ENCODE data around the gene NIPAL1.

NIPAL1 gene

GRCh38 chr4:48068182-48068581 lies 51.6 kb downstream of the NIPAL1 start:
- DNase-seq = no peak

- DNase-seq = no peak
Measured at GRCh38 chr4:48069026-48069425, 52.5 kb downstream of the NIPAL1 start.

GRCh38 chr4:48071191-48071590 lies 54.6 kb downstream of the NIPAL1 start:
- DNase-seq = no peak

DNA sequence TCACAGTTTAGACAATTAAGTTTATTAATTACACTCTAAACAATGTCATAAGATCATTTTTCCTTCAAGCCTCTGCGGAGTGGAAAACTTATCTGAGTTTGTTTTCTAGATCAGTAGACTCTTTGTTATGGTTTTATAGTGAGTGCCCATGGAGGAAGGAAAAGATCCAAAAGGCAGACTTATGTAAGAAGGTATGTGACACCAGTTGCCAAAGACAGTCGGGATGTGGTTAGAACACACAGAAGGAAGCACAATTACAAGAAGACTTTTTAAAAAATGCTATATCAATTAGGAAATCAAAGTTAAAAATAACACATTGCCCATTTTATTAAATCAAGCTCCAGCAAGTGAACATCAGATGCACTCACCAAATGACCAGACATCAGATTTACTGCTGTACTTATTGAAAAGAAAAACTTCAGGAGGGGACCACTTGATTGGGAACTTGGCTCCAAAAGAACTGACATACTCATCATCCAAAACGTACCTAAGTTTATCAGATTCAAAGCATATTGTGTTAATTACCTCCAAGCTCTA lies 57.1 kb downstream of the NIPAL1 start:
- no peak for DNase-seq

DNA sequence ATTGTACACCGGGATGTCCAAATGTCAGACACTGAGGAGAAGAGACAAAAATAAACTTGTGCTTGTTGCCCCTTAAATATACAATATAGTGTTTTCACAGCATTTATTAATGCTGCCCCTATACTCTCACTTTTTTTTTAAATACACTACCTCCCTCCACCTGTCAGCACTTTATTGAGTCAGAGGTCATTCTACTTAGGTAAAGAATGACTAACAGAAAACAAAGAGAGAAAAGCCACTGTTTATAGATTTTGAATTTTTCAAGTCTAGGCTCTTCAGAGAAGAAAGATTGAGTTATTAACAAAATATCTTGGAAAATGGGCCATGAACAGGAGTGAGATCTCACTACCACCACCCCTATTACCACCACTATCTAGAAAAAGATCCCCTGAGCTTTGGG lies 58.1 kb downstream of the NIPAL1 start:
- DNase-seq = no peak

DNA sequence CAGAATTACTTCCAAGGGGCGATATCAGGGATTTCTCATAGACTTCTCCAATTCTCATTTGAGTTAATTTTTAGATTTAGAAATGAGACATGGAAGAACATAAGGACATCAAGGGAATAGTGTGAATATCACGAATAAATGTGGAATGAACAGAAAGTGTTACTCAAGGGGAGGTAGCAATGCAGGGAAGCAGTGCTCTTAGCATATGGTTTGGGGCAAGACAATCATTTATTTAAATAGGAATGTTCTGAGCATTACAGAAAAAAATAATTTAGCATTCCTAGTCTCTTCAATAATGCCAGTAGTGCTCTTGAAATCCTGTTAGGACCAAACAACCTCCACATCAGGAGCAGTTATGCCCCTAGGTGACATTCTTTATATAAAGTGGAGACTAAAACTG lies 61.9 kb downstream of the NIPAL1 start:
- DNase-seq = no peak

GRCh38 chr4:48078862-48079655 lies 62.5 kb downstream of the NIPAL1 start:
- DNase-seq = no peak

DNA sequence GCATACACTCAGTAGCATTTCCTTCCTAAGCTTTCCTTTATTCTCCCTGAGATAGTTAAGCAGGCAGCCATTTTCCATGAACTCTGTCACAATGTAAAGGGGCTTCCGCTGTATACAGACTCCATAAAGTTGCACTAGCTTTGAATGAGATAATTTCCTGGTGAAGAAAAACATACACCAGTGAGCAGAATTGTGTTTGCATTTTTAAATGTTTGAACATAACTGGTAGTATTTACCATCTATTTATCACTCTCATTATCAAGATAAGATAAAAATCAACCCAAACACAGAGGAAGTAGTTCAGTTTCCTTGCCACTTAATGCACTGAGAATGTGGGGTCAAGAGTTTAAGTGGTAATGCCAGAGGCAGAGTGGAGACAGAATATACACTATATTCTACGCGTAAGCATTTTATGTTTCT lies 63.4 kb downstream of the NIPAL1 start:
- DNase-seq = no peak

DNA sequence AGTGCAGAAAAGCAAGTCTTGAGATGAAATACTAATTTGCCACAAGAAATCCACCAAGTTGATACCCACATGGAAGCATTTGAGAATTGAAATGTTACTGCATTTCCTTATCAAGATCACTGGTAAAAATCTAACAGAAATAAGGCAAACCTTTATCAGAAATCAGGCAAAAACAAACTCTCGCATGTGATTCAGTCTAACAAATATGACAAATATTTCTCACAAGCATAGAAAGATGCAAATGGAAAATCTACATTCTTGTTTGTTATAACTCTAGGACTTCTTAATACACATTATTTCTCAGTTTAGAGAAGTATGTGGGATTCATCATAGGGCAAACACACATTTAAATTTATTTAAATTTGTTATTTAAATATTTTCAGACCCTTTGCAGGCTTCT lies 64.6 kb downstream of the NIPAL1 start:
- DNase-seq = no peak

DNA sequence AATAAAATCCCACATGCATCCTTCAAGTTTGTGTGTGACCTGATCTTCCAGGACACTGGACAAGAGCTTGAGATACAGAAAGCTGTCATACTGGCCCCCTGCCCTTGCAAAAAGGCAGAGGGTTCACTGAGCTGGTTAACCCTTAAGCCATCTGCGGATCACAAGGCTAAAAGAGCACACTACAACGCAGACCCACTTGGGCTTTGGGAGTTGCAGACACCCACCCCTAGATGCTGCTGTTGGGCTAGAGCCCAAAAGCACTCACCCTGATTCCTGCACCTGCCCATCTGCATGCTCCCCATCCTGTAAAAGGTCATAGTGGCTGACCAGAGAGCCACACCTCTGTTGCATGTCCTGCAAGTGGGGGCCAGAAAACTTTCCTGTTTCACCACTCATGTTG lies 66.4 kb downstream of the NIPAL1 start:
- no peak for DNase-seq

DNA sequence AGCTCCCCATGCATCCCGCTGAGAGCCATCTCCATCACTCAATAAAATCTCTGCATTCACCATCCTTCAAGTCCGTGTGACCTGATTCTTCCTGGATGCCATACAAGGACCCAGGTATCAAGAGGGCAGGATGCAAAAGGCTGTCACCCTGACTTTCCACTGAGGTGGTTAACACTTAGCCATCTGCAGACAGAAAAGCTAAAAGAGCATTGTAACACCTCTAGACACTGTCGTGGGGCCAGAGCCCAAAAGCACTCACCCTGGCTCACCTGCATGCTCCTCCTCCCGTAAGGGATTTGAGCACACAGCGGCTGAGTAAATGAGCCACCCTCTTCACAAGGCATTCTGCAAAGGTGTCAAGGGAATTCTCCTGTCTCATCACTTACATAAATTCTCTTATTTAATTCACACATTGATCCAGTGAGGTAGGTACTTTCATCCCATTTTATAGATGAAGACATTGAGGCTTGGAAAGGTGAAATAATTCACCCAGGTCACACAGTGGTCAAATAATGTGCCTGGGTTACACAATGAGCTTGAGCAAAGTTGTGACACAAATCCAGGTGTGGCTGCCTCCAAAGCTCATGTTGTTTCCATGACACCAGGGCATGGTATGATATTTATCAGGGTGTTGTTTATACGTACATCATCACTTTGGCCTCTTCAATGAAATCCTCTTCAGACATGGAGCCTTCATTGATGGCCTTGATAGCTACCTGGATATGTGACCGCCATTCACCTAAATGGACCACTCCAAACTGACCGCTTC lies 69.4 kb downstream of the NIPAL1 start:
- no peak for DNase-seq
